DMS153 (cell line): ENCODE results near the gene KCNG3.
A peak's percentile ranks its signal among the peaks of the same experiment; 100 is the strongest.

Experiments
- DNase-seq: peaks from one replicate; lab custom pipeline; 2025; lab: John Stamatoyannopoulos, UW

Gene KCNG3

GRCh38 chr2:42486145-42486906, 7.5 kb downstream of the KCNG3 start:
- DNase-seq, result no peak

- no peak for DNase-seq
Measured at GRCh38 chr2:42480402-42480801, 13.4 kb downstream of the KCNG3 start.

DNA sequence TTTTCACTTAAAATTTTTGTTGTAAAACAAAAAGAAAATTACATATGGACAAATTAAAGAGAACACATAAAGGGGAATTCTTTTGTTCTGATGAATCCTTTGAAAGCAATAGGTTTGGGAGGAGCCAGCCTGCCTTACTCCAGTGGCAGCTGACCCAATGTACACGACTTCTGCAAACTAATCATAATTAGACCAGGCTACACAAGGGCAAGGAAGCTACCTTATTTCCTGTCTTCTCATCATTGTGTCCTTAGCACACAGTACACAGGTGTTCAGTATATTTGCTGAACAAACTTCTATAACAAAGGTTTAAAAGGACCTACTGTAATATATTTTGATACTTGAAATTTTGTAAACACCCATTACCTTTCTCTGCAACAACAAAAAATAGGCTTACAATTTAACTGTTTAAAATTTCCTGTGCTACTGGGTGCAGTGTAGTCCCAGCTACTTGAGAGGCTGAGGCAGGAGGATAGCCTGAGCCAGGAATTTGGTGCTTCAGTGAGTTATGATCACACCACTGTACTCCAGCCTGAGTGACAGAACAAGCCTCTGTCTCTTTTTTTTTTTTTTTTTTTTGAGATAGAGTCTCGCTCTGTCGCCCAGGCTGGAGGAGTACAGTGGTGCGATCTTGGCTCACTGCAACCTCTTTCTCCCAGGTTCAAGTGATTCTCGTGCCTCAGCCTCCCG, 18.9 kb downstream of the KCNG3 start:
- DNase-seq, result peak; percentile 97

GRCh38 chr2:42470706-42471105, 23.1 kb downstream of the KCNG3 start:
- DNase-seq, result no peak

DNA sequence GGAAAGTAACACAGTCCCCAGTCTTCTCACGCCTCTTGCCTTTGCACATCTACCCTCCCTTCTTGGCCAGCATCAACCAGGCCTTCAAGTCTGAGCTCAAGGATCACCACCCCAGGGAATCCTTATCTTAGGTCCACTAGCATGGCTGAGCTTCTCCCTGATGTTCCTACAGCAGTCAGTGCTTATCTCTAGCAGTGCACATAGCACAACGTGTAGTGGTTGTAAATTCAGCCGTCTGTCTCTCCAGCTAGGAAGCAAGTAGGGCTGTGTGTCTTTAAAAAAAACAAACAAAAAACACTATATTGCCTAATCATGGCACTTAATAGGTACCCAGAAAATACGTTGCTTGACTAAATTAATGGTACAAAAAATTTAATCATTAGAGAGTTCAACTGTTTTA, 29.2 kb downstream of the KCNG3 start:
- no peak for DNase-seq

- no peak for DNase-seq
Measured at GRCh38 chr2:42463570-42463969, 30.2 kb downstream of the KCNG3 start.

DNA sequence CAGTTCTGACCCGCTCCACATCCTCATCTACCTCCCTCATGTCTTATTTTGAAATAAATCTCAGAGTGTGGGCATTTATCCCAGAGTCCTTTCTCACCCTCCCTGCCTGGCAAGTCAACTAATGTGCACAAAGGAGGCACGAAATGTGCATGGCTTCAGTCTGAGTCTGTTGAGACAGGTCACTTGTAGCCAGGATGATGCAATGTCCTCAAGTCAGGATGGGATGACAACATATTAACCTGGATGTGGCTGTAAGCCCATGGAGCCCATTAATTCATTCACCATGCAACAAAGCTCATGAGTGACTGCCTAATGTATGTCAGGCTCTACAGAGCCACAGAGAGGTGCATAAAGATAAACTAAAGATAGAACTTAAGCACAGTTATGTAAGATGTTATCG, 34.5 kb downstream of the KCNG3 start:
- no peak for DNase-seq

GRCh38 chr2:42458396-42458795, 35.4 kb downstream of the KCNG3 start:
- no peak for DNase-seq

- no peak for DNase-seq
Measured at GRCh38 chr2:42457011-42457410, 36.8 kb downstream of the KCNG3 start.

DNA sequence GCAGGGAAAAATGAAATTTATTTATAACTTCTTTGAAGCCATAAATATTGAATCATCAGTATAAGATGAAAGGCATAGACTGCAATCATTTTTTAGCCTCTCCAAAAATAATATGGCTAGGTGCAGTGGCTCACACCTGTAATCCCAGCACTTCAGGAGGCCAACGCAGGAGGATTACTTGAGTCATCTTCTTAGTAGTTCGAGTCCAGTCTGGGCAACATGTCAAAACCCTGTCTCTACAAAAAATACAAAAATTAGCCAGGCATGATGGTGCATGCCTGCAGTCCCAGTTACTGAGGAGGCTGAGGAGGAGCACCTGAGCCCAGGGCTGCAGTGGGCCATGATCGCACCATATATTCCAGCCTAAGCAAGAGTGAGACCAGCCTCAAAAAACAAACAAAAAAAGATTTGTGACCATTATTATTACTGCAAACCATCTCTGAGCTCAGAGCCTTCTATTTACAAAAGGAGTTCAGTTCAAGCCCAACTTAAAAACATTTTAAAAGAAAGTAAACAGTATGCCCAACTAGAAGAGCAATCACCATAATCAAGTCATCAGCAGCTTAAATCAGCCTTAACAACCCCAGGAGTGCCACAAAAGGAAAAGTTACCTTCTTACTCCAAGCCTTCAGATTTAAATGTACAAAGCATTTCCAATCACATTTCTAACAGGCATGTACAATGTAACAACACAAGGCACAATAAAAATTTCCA, 37.5 kb downstream of the KCNG3 start:
- no peak for DNase-seq

- no peak for DNase-seq
Measured at GRCh38 chr2:42452545-42452944, 41.2 kb downstream of the KCNG3 start.

GRCh38 chr2:42450136-42450535, 43.6 kb downstream of the KCNG3 start:
- DNase-seq, result no peak

GRCh38 chr2:42449163-42450087, 44.4 kb downstream of the KCNG3 start:
- no peak for DNase-seq

- DNase-seq, result no peak
Measured at GRCh38 chr2:42448163-42448562, 45.6 kb downstream of the KCNG3 start.

- DNase-seq, result no peak
Measured at GRCh38 chr2:42446503-42447271, 47.1 kb downstream of the KCNG3 start.

DNA sequence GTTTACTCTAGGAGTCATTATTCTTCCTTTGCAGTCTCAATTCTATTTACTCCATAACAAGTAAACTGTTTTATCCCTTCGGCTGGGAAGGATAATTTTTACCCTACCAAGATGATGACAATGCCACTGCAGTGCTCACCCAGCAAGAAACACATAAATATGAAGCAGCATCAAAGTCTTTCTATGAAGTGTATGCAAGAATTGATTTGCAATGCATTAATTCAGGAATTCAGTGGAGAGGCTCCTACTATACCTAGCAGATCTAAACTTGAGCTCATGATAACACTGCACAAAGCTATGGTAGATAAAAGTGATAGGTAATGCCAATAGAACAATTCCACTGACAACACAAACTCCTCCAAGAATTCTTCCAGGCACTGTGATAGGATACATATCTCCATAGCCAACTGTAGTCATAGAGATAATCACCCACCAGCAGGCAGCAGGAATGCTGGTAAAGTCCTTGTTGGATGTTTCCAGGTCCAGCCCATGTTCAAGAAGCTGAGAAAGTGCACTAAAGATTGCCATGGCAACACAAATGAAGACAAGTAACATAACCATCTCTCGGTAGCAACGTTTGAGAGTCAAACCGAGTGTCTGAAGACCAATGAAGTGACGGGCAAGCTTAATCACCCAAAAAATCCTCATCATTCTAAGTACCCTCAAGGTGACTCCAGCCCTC, 49.9 kb downstream of the KCNG3 start:
- no peak for DNase-seq

DNA sequence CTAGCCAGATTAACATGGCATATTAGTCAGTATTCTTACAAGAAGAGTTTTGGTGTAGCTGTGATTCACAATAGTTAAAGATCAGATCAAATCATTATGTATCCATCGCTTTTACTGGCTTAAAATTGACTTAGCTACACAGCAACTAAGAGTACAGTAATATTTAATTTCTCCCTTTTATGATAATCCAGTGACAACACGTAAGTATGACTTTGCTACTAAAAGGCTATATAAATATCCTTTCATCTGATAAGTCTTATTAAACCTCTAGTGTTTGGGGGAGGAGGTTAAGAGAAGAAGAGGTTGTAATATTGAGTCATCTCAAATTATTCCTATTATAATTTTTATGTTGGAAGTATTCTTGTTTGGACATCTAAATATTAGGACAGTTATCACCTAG, 51.0 kb downstream of the KCNG3 start:
- no peak for DNase-seq

DNA sequence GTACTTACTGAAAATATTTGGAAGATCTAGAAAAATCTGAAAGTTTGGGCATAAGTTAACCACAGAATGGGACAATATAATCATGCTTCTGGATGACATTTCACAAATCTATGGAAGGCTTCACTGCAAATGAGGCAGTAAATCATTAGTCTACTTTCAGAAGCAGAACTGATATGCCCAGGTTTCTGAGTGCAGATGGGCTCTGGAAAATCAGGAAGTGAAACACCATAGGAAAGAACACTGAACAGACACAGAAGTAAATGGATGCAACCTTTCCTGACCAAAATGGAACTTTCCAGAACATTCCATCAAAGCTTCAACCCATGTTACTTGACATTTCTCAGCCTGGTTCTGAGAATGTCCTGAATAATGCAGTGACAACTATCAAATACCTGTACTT, 55.1 kb downstream of the KCNG3 start:
- no peak for DNase-seq

- DNase-seq, result no peak
Measured at GRCh38 chr2:42436370-42436769, 57.4 kb downstream of the KCNG3 start.

GRCh38 chr2:42435628-42436027, 58.2 kb downstream of the KCNG3 start:
- no peak for DNase-seq

DNA sequence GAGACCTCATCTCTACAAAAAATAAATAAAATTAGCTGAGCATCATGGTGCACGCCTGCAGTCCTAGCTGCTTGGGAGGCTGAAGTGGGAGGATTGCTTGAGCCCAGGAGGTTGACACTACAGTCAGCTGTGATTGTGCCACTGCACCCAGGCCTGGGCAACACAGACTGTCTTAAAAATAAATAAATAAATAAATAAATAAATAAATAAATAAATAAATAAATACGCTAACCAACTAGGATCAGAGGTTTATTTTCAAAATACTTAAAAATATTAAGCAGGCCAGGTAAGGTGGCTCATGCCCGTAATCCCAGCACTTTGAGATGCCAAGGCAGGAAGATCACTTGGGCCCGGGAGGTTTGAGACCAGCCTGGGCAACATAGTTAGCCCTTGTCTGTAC, 63.6 kb downstream of the KCNG3 start:
- no peak for DNase-seq
